Measurements from ENCODE around the gene LYAR.

Gene LYAR

DNA sequence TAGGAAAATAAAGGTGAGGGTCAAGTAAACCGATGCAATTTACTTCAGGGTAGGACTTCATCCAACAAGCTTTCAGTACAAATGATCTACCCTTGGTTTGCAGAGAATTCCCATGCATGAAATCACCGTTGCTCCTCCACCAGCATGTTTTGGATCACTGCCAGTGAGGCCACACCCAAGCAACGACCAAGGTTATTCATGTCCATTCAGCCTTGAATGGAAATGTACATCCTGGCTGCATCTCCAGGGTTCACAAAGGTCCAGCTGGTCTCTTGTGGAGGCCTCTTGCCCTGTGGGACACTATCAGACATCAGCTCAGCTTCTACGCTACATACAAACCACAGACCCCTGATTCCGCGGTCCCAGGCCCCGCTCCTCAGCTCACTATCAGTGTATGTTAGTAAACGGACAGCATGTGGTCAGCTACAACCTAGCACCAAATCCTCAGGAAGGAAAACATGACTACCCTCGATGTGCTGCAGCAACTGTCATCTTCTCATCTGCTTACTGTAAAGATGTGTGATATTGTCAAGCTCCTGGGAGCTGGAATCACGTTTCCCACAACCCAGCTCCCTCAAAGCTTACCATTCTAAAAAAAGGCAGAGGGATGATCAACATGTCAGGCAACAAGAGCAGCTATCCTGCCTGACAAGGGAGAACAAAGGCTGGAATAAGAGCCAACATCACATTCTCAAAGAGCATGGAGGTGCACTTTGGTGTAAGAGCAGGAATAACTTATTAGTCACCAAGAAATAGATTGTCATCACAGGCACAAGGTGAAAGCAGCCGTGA lies 4.9 kb downstream of the LYAR start:
- TF ChIP-seq, protein P1, sequence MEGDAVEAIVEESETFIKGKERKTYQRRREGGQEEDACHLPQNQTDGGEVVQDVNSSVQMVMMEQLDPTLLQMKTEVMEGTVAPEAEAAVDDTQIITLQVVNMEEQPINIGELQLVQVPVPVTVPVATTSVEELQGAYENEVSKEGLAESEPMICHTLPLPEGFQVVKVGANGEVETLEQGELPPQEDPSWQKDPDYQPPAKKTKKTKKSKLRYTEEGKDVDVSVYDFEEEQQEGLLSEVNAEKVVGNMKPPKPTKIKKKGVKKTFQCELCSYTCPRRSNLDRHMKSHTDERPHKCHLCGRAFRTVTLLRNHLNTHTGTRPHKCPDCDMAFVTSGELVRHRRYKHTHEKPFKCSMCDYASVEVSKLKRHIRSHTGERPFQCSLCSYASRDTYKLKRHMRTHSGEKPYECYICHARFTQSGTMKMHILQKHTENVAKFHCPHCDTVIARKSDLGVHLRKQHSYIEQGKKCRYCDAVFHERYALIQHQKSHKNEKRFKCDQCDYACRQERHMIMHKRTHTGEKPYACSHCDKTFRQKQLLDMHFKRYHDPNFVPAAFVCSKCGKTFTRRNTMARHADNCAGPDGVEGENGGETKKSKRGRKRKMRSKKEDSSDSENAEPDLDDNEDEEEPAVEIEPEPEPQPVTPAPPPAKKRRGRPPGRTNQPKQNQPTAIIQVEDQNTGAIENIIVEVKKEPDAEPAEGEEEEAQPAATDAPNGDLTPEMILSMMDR (IDR thresholded peaks at IDR 0.05; ENCODE audit: insufficient read depth, low read depth, low read length, missing control alignments): no peak
- no peak overlapping the region for H3K4me3 ChIP-seq (ENCODE audit: low read depth, low read length)
- no peak for DNase-seq (ENCODE audit: low read depth)

DNA sequence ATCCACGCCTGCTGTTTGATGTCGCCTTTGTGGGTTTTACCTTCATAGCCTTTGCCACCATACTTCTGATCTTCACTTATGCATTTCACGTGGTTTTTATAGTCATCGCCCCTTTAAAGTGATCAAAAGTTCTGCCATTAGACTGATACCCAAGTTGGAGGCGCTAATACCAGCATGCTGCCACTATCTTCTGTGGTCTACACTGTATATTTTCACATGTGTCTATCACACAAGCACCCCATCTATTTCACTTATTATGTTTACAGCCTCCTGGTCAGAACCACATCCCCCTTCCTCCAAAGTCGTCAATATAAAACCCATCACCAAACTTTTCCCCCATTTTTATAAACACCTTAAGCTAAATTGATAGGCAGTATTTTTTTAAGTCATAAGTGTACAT lies 8.2 kb downstream of the LYAR start:
- TF ChIP-seq, protein P1 (IDR thresholded peaks at IDR 0.05; ENCODE audit: insufficient read depth, low read depth, low read length, missing control alignments): no peak
- no peak for DNase-seq (ENCODE audit: low read depth)
- no peak overlapping the region for H3K4me3 ChIP-seq (ENCODE audit: low read depth, low read length)

DNA sequence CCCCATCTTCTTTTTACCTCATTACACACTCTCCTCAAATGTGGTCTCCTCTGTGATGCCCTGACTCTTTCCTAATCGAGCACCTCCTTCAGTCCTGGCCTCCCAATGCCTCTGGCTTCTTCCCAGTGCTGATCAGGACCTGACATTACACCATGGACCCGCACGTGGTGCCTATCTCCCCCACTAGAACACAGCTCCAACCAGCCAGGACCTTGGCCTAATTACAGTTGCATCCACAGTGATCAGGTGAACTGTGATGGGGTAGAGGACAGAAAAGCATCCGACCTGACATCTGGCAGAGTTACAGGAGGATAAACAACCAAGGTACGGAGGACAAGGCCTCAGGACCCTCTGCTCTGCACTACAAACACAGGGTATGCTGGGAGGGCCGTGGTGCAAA lies 12.4 kb downstream of the LYAR start:
- DNase-seq (ENCODE audit: low read depth): no peak
- H3K4me3 ChIP-seq (ENCODE audit: low read depth, low read length): no peak overlapping the region
- TF ChIP-seq, protein P1 (IDR thresholded peaks at IDR 0.05; ENCODE audit: insufficient read depth, low read depth, low read length, missing control alignments): no peak

DNA sequence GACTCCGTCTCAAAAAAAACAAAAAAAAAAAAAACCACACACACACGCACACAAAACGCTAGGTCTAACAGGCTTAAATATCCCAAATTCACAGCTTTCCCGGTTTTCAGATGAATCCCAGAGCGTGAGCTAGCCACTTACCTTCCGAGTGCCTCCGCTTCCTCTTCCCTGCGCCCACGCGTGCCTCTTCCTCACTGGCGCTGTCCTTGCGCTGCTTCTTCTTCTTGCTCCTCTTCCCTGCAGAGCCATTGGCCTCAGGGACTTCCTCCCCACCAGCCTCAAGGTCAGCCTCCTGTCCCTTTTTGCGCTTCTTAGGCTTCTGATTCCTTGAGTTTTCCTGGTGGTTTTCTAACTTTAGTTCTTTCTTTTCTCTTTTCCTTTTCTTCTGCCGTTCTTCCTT lies 15.7 kb downstream of the LYAR start:
- no peak for DNase-seq (ENCODE audit: low read depth)
- no peak overlapping the region for H3K4me3 ChIP-seq (ENCODE audit: low read depth, low read length)
- TF ChIP-seq, protein P1 (IDR thresholded peaks at IDR 0.05; ENCODE audit: insufficient read depth, low read depth, low read length, missing control alignments): no peak

DNA sequence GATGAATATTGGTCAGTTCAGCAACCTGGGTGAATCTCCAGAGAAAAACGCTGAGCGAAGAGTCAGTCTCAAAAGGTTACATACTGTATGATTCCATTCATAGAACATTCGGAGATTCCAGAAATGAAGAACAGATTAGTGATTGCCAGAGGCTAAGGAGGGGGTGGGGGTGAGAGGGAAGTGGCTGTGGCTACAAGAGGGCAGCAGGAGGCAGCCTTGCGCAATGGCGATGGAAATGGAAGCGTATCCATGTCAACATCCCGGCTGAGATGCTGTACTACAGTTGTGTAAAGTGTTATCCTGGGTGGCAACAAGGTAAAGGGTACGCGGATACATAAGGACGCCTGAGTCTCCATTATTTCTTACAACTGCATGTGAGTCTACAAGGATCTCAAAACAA lies 18.0 kb downstream of the LYAR start:
- TF ChIP-seq, protein P1 (IDR thresholded peaks at IDR 0.05; ENCODE audit: insufficient read depth, low read depth, low read length, missing control alignments): no peak
- no peak for DNase-seq (ENCODE audit: low read depth)
- no peak overlapping the region for H3K4me3 ChIP-seq (ENCODE audit: low read depth, low read length)

DNA sequence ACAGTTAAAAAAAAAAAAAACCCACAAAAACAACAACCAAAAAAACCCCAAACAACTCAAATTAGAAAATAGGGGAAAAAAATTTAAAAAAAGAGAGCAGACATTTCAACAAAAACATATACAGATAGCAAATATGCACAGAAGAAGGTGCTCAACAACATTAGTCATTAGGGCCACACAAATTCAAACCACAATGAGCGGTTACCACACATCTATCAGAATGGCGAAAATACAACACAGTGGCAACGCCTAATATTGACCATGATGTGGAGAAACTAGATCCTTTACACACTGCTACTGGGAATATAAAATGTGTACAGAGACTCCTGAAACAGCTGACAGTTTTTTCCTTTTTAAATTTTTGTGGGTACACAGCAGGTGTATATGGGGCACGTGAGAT lies 19.4 kb downstream of the LYAR start:
- TF ChIP-seq, protein P1 (IDR thresholded peaks at IDR 0.05; ENCODE audit: insufficient read depth, low read depth, low read length, missing control alignments): no peak
- no peak overlapping the region for H3K4me3 ChIP-seq (ENCODE audit: low read depth, low read length)
- DNase-seq (ENCODE audit: low read depth): no peak

DNA sequence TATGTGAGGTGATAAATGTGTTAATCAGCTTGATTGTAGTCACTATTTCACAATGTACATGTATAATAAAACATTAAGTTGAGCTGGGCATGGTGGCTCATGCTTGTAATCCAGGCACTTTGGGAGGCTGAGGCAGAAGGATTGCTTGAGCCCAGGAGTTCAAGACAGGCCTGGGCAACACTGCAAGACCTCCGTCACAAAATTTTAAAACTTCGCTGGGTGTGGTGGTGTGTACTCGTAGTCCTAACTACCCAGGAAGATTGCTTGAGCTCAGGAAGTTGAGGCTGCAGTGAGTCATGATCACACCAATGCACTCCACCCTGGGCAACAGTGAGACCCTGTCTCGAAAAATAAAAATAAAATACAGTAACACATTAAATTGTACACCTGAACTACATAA lies 20.1 kb downstream of the LYAR start:
- no peak overlapping the region for H3K4me3 ChIP-seq (ENCODE audit: low read depth, low read length)
- TF ChIP-seq, protein P1 (IDR thresholded peaks at IDR 0.05; ENCODE audit: insufficient read depth, low read depth, low read length, missing control alignments): no peak
- no peak for DNase-seq (ENCODE audit: low read depth)

All from GM12865 (cell line).